Activated naive CD4-positive, alpha-beta T cell treated with anti-CD3 and anti-CD28 coated beads, Interleukin-2, amount 50 U/mL, for 16 hours (primary cell): ENCODE data around the gene SCN4A.

Experiments
- DNase-seq: peaks from one replicate; pipeline ENCODE4 v3.0.0-alpha.2; 2020

The SCN4A gene

DNA sequence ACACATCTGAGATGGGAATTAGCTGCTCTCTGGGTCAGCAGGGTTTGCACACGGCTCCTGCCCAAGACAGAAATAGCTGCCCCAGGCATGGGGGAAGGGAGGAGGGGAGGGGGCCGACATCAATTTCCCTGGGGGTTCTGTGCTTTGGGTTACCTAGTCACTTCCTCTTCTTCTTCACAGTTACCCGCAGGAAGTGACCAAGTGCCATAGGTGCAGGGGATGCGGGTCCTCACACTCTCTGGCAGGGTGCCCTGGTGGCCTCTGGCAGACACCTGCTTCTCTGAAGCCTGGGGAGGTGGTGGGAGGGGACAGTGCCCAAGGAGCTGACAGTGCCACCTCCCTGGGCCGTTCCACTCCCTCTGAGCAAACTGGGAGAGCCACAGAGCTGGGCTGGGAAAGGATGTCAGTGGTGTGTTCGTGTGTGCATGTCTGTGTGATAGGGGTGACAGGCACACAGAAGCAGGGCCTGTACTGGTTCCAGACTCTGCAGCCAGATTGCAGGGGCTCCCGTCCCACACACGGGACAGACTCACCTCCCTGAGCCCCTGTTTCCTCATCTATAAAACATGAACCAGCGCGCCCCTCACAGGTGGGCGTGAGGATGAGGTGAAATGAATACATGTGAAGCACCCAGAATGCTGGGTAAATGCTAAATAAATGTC is 18.2 kb downstream of the SCN4A start:
- peak; percentile 26 for DNase-seq

- no peak for DNase-seq
Measured at GRCh38 chr17:63950940-63951907, 21.5 kb downstream of the SCN4A start.

DNA sequence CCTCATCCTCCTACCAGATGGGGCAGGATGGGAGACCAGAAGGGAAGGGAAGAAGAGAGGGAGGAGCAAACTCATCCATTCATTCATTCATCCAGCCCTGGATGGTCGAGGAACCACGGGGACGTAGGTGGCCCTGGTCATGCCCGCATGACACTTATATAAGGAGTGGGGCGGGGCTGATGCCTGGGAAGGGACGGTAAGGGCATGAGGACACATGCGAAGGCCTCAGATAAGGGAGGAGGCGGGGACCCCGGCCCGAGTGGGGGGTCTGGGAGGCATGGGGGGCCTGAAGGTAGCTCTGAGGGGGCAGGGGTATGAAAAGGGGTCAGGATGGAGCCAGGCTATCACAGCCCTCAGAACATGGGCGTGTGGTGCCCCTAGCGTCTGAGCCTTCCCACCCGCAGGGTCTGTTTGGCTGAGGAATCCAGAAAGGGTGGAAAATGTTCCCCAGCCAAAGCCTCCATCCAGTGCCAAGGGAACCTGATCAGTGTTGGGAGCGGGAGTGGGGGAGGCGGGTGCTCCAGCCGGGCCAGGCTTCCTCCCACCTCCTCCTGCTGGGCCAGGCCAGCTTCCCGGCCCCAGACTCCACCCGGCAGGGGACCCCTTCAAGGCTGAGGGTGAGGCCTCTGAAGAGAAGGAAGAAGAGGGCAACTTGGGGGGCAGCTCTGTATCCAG is 23.0 kb downstream of the SCN4A start:
- DNase-seq, result no peak

GRCh38 chr17:63948521-63948920 is 24.2 kb downstream of the SCN4A start:
- DNase-seq, result no peak

GRCh38 chr17:63947711-63948330 is 24.9 kb downstream of the SCN4A start:
- no peak for DNase-seq

GRCh38 chr17:63946440-63947363 is 26.0 kb downstream of the SCN4A start:
- DNase-seq, result peak; percentile 57

- no peak for DNase-seq
Measured at GRCh38 chr17:63945784-63946439, 26.8 kb downstream of the SCN4A start.

DNA sequence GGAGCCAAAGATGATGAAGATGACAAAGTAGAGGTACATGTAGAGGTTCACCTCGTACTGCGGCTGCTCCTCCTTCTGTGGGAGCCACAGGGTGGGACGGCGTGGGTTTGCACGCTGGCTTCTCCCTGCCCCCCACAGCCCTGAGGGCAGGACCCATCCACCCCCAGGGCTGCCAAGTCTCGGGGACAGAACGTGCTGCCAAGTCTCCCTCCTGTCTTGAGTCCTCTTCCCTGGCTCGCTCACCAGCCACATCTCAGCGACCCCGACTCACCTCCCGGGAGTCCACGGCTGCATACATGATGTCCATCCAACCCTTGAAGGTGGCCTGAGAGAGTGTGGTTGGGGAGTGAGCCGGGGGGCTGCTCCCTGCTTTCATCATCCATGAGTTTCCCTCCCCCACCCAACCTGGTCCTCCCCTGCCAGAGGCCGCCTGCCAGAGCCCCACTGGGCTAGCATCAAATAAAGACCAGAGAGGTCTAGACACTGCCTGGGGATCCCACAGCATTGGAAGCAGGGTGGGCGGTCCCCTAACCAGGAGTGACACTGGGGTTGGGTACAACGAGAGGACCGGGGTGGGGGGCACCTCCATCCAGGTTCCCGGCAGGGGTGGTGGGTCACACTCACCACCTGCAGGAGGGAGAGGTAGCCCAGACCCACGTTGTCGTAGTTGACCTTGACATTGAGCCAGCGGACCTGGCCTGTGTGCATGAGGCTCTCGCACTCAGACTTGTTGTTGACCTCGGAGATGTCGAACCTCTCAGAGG is 27.8 kb downstream of the SCN4A start:
- no peak for DNase-seq

- DNase-seq, result no peak
Measured at GRCh38 chr17:63943745-63944144, 29.0 kb downstream of the SCN4A start.

- no peak for DNase-seq
Measured at GRCh38 chr17:63942309-63942985, 30.3 kb downstream of the SCN4A start.

GRCh38 chr17:63941751-63942150 is 31.0 kb downstream of the SCN4A start:
- DNase-seq, result no peak

DNA sequence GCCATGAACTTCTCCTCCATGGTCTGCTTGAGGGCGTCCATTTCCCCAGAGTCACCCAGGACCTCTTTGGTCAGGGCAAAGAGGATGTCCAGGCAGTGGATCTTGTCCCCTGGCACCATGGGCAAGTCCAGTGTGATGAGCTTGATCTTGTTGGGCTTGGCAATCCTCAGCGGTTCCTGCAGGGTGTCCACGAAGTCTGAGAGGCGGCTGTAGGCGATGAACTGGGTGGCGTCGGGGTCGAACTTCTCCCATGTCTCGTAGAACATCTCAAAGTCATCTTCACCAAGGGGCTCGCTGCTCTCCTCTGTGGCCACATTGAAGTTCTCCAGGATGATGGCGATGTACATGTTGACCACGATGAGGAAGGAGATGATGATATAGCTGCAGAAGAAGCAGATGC is 31.6 kb downstream of the SCN4A start:
- no peak for DNase-seq

- DNase-seq, result no peak
Measured at GRCh38 chr17:63940584-63940983, 32.1 kb downstream of the SCN4A start.

DNA sequence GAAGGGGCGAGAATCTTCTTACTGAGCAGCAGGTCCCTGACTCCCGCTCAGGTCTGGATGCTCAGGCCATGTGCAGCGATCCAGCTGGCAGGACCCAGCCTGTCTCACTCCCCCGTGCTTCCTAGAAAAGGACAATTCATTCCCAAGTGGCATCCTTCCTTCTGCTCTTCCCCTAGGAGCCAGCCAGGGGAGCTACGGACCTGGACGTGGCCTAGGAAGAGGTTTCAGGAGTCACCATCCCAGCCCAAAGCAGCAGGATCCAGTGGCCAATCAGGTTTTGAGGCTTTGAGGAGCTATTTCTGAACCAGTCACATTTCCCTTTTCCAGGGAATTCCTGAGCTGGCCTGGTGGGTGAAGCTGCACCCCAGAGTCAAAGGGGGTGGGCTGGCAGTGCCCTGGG is 32.8 kb downstream of the SCN4A start:
- DNase-seq, result no peak

GRCh38 chr17:63939401-63939800 is 33.3 kb downstream of the SCN4A start:
- DNase-seq, result no peak

GRCh38 chr17:63937920-63938319 is 34.8 kb downstream of the SCN4A start:
- DNase-seq, result no peak

DNA sequence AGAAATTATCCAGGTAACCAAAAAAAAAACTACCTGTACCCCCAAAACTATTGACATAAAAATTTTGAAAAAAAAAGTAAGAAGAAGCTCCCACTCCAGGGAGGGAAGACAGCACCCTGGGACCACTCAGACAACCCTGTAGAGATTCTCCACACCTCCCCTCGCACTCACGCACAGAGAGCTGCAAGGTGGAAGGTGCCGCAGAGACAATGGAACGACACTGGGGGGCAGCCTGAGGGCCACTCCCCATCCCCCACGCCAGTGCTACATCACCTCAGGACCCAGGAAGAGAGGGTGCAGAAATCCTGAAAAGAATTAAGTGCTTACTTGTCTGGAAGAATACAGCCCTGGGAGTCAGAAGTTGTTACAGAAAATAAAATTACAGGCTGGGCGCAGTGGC is 35.4 kb downstream of the SCN4A start:
- no peak for DNase-seq

- DNase-seq, result no peak
Measured at GRCh38 chr17:63934183-63935112, 38.3 kb downstream of the SCN4A start.

- DNase-seq, result no peak
Measured at GRCh38 chr17:63933598-63933997, 39.1 kb downstream of the SCN4A start.
